CD4-positive, alpha-beta memory T cell (primary cell): ENCODE data around the gene EPB41. TPM values are rescaled to one million over a fixed set of nuclear protein-coding genes. Genes with fewer than 3 reads are reported as not detected.
A peak's percentile ranks its signal among the peaks of the same experiment; 100 is the strongest.

Source experiments
- CTCF ChIA-PET: fragments of 350-600 bp; sonication (Branson Sonifier 250); formaldehyde crosslinking; loops from one replicate; lab custom pipeline; 2021; ENCODE audit warnings: inconsistent platforms; ENCODE audit not compliant: partially characterized antibody; lab: Charles Lee
- POLR2A ChIA-PET: fragments of 350-600 bp; sonication (Branson Sonifier 250); formaldehyde crosslinking; loops from one replicate; lab custom pipeline; 2021; ENCODE audit not compliant: partially characterized antibody; lab: Charles Lee
- DNase-seq, 5 donors: peaks; one replicate each; pipeline versions ENCODE4 v3.0.0 to v3.0.0-alpha.2; 2020 to 2022; ENCODE audit warnings: mixed read lengths in 1 of 5
- H3K27ac ChIP-seq: one replicate; pipeline ENCODE4 v1.7.0; 2013; ENCODE audit warnings: low read depth, low read length
- H3K27me3 ChIP-seq: 2 replicates; pipeline ENCODE4 v1.7.0; 2013; ENCODE audit warnings: mild to moderate bottlenecking, low read length, moderate library complexity; ENCODE audit not compliant: insufficient read depth
- H3K36me3 ChIP-seq: 2 replicates; pipeline ENCODE4 v1.7.0; 2013; ENCODE audit warnings: mild to moderate bottlenecking, low read length, moderate library complexity; ENCODE audit not compliant: insufficient read depth
- H3K4me1 ChIP-seq: 2 replicates; pipeline ENCODE4 v1.7.0; 2013; ENCODE audit warnings: mild to moderate bottlenecking, low read length, moderate library complexity; ENCODE audit not compliant: insufficient read depth
- H3K4me3 ChIP-seq, 2 donors: one replicate each; pipeline ENCODE4 v1.7.0; 2013; ENCODE audit warnings: low read length in 2 of 2, mild to moderate bottlenecking in 1 of 2
- H3K9me3 ChIP-seq, 2 donors: one replicate each; pipeline ENCODE4 v1.7.0; 2013; ENCODE audit warnings: low read length in 2 of 2, control low read depth in 1 of 2; ENCODE audit not compliant: control insufficient read depth in 1 of 2
- H3K27ac Mint-ChIP-seq, 7 donors: one replicate each; pipeline ENCODE4 v1.8.0; 2020 to 2021; ENCODE audit warnings: mixed read lengths in 7 of 7, mild to moderate bottlenecking in 6 of 7, inconsistent platforms in 3 of 7, moderate library complexity in 3 of 7
- H3K27me3 Mint-ChIP-seq, 2 donors: one replicate each; pipeline ENCODE4 v1.8.0; 2020 to 2021; ENCODE audit warnings: mixed read lengths in 2 of 2
- H3K36me3 Mint-ChIP-seq, 2 donors: one replicate each; pipeline ENCODE4 v1.8.0; 2020 to 2021; ENCODE audit warnings: mixed read lengths in 2 of 2, inconsistent platforms in 1 of 2, mild to moderate bottlenecking in 1 of 2
- H3K4me1 Mint-ChIP-seq, 4 donors: one replicate each; pipeline ENCODE4 v1.8.0; 2020 to 2021; ENCODE audit warnings: mixed read lengths in 4 of 4, mild to moderate bottlenecking in 1 of 4
- H3K4me3 Mint-ChIP-seq, 8 donors: one replicate each; pipeline ENCODE4 v1.8.0; 2020 to 2021; ENCODE audit warnings: mixed read lengths in 8 of 8, mild to moderate bottlenecking in 7 of 8, moderate library complexity in 6 of 8, inconsistent platforms in 3 of 8
- H3K9me3 Mint-ChIP-seq, 8 donors: one replicate each; pipeline ENCODE4 v1.8.0; 2020 to 2021; ENCODE audit warnings: mixed read lengths in 8 of 8, mild to moderate bottlenecking in 5 of 8, inconsistent platforms in 3 of 8, moderate library complexity in 1 of 8
- intact Hi-C: fragments of 100-400 bp; cut with micrococcal nuclease; formaldehyde crosslinking; loops from one replicate; pipeline ENCODE4 v1.15.1; 2023
- polyA plus RNA-seq, 2 donors: library from polyadenylated mRNA; unstranded; fragments of 300-500 nt; fragmentation: Illumina TruSeq; gene quantifications; one replicate each; pipeline ENCODE4 v1.2.3, GENCODE V29; 2021
- total RNA-seq, 2 experiments: library from RNA; stranded (reverse); gene quantifications; one replicate each; pipeline ENCODE4 v1.2.3, GENCODE V29; 2021

Gene EPB41
- total and polyA plus RNA-seq, 4 experiments from 2014 or later, result 56.1 to 321 (median 213) TPM

DNA sequence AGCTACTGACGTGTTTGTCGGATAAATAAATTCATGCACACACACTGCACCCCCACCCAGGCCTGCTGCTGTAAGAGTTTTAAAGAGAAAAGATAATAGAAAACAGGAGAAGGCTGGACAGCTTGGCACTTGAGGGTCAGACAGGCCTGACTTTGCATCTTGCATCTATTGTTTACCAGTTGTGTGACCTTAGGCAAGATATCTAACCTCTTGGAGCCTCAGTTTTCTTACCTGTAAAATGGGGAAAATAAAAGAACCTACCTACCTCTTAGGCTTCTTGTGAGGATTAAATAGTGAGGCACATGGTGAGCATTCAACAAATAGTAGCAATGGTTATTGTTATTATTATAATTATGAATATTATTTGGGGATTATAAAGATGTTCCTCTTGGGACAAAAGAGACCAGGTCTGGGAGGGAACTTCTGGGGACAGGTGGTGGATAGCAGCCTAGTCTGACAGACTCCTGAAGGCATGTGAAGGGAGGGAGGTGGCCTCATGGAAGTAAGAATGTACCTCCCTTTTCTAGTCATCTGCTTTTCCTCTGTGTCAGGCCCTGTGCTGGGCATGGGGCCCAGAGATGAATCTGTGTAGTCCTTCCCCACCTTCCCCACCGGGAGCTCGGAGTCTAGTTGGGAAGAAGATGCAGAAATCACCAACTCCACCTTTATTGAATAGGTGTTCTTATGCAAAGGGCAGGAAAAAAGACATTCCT lies 18.3 kb upstream of the EPB41 start:
- Histone ChIP-seq H3K27me3 (no peaks in the 10 kb centered on the region), H3K9me3 (no peaks in the 10 kb centered on the region), H3K27ac (no peak overlapping the region), H3K4me3 (no peak overlapping the region), H3K4me1 (peaks cover 38% of the 10 kb centered on the region), H3K36me3 (no peaks in the 10 kb centered on the region)
- no peak for DNase-seq
- no peak overlapping the region for H3K4me3 Mint-ChIP-seq
- peaks cover 33 to 60% (median 43%) of the 10 kb centered on the region in 4 donors for H3K4me1 Mint-ChIP-seq
- intact Hi-C loops, result no loop called here
- no peaks in the 10 kb centered on the region for H3K27me3 Mint-ChIP-seq
- ChIA-PET POLR2A (interaction anchor here (0.9 kb wide), 1 partner anchor 18 kb away, joined by 5 read pairs; the partner anchor contains the start of gene EPB41), CTCF (interaction anchor here (1.1 kb wide), 1 partner anchor 17 kb away, joined by 3 read pairs; no protein-coding TSS in a partner anchor)
- no peaks in the 10 kb centered on the region for H3K9me3 Mint-ChIP-seq
- H3K27ac Mint-ChIP-seq, result peak overlapping the region in 6 of 7 donors; percentile 29 to 84 (median 44)
- peaks cover 4 to 12% of the 10 kb centered on the region in 2 donors for H3K36me3 Mint-ChIP-seq

DNA sequence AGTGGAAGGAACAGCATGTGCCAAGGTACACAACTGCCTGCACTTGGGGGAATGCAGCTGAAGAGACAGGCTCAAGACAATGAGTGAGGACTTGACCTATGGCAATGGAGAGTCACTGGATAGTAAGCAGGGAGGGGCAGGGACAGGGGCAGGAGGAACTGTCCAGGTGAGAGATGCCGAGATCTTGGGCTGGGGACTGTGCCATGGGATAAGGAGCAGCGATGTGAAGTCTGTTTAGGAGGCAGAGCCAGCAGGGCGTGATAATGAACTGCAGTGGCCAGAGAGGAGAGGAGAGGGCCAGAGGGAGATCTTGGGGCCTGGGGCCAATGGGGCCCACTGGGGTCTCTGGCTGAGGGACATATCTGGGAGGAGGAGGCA lies 17.8 kb upstream of the EPB41 start:
- POLR2A ChIA-PET, result interaction anchor here (0.6 to 2.5 kb wide), 2 partner anchors 9 to 11 kb away, joined by 3 to 8 read pairs; no protein-coding TSS in a partner anchor
- no peak for DNase-seq
- CTCF ChIA-PET, result interaction anchor here (1.1 kb wide), 1 partner anchor 16 kb away, joined by 3 read pairs; no protein-coding TSS in a partner anchor
- intact Hi-C loops, result no loop called here
- Histone ChIP-seq H3K27me3 (no peaks in the 10 kb centered on the region), H3K27ac (no peak overlapping the region), H3K36me3 (no peaks in the 10 kb centered on the region), H3K4me3 (no peak overlapping the region), H3K4me1 (peaks cover 35% of the 10 kb centered on the region), H3K9me3 (no peaks in the 10 kb centered on the region)
- Mint-ChIP-seq H3K27me3 (no peaks in the 10 kb centered on the region), H3K27ac (peak overlapping the region in 6 of 7 donors; percentile 29 to 84 (median 56)), H3K4me3 (no peak overlapping the region), H3K9me3 (no peaks in the 10 kb centered on the region), H3K4me1 (peaks cover 31 to 55% (median 39%) of the 10 kb centered on the region in 4 donors), H3K36me3 (peaks cover 4 to 11% of the 10 kb centered on the region in 2 donors)

DNA sequence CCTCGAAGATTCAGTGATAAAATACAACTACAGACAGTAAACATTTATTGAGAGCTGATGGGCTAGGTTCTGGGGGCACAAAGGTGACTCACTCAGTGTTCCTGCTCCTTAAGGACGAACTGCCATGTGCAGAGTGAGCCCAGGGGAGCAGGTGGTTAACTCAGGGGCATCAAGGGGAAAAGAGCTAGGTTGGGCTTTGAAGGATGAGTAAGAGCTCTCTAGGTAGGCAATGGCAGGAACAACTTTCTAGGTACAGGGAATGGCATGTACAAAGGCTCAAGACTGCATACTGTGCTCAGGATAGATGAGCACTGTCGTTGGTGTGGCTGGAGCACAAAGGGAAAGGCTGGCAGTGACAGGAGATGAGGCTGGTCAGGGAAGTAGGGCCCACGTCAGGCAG lies 16.6 kb upstream of the EPB41 start:
- H3K9me3 ChIP-seq, result no peaks in the 10 kb centered on the region
- ChIA-PET CTCF (interaction anchor here (2.1 kb wide), 1 partner anchor 16 kb away, joined by 6 read pairs; no protein-coding TSS in a partner anchor), POLR2A (interaction anchor here (1.3 to 2.5 kb wide), 2 partner anchors 10 to 17 kb away, joined by 5 to 8 read pairs; partner anchors contain the start of gene EPB41)
- Mint-ChIP-seq H3K27ac (peak overlapping the region; percentile 8 to 89 (median 75)), H3K36me3 (peaks cover 8 to 11% of the 10 kb centered on the region in 2 donors), H3K4me1 (peaks cover 31 to 51% (median 42%) of the 10 kb centered on the region in 4 donors), H3K9me3 (no peaks in the 10 kb centered on the region), H3K4me3 (no peak overlapping the region), H3K27me3 (no peaks in the 10 kb centered on the region)
- H3K4me1 ChIP-seq, result peaks cover 36% of the 10 kb centered on the region
- intact Hi-C loops, result no loop called here
- DNase-seq, result no peak
- H3K27me3 ChIP-seq, result no peaks in the 10 kb centered on the region
- no peaks in the 10 kb centered on the region for H3K36me3 ChIP-seq
- H3K27ac ChIP-seq, result no peak overlapping the region
- H3K4me3 ChIP-seq, result no peak overlapping the region

DNA sequence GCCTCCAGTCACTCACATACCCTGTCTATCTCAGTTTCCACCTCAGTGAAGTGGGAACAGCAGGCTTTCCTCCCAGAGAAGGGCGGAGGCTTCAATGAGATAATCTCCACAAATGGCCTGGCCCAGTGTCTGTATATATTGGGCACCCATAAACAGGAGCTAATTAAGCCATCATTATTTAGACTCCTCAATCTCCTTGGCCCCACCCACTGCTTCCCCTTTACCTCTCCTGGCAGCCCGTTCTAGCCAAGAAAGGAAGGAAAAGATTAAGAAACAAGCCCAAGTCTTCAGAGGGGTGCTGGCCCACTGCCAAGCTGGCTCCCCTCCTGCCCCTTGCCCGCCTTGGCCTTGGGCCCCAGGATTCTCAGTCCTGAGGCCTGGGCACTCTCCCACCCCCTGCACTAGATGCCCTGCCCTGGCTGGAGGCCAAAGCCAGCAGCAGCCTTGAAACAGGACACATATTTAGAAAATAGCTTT lies 15.9 kb upstream of the EPB41 start:
- Histone ChIP-seq H3K27me3 (no peaks in the 10 kb centered on the region), H3K4me1 (peaks cover 34% of the 10 kb centered on the region), H3K4me3 (no peak overlapping the region), H3K27ac (no peak overlapping the region), H3K9me3 (no peaks in the 10 kb centered on the region), H3K36me3 (no peaks in the 10 kb centered on the region)
- intact Hi-C loops, result no loop called here
- H3K4me1 Mint-ChIP-seq, result peaks cover 31 to 47% (median 42%) of the 10 kb centered on the region in 4 donors
- peak overlapping the region; percentile 19 to 89 (median 78) for H3K27ac Mint-ChIP-seq
- DNase-seq, result no peak
- H3K27me3 Mint-ChIP-seq, result no peaks in the 10 kb centered on the region
- peak overlapping the region in 1 of 8 donors; percentile 1 for H3K4me3 Mint-ChIP-seq
- H3K9me3 Mint-ChIP-seq, result peaks cover 0 to 1% (median 0%) of the 10 kb centered on the region in 8 donors
- peaks cover 9 to 11% of the 10 kb centered on the region in 2 donors for H3K36me3 Mint-ChIP-seq
- POLR2A ChIA-PET, result interaction anchor here (1.3 to 2.5 kb wide), 4 partner anchors 11 to 23 kb away, joined by 4 to 8 read pairs (median 4); partner anchors contain the start of gene EPB41
- CTCF ChIA-PET, result interaction anchor here (1.0 to 2.3 kb wide), 3 partner anchors 10 to 33 kb away, joined by 3 to 7 read pairs (median 6); no protein-coding TSS in a partner anchor

DNA sequence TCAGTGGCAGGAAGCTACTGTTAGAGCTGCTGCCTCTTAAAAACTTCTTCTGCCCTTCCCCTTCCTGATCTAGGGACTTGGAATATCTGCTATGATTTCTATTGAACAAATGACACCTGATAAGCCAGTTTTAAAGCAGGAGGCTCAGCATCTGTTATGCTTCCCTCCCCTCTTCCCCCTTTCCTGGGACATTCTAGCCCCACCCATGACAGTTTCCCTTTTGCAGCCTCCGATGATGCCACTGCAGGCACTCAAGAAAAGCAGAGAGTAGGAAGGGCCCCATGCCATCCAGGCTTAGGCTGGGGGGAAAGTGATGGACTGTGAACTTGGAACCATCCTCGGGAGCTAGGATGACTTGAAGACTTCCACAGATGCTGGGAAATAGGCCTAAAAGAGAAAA lies 15.1 kb upstream of the EPB41 start:
- ChIA-PET CTCF (interaction anchor here (0.9 to 5.2 kb wide), 8 partner anchors 9 to 85 kb away, joined by 3 to 22 read pairs (median 6); partner anchors contain the start of gene EPB41), POLR2A (interaction anchor here (1.8 to 2.5 kb wide), 3 partner anchors 12 to 23 kb away, joined by 4 to 8 read pairs (median 4); no protein-coding TSS in a partner anchor)
- H3K27ac ChIP-seq, result no peak overlapping the region
- no peaks in the 10 kb centered on the region for H3K36me3 ChIP-seq
- DNase-seq, result no peak
- Mint-ChIP-seq H3K36me3 (peaks cover 6 to 10% of the 10 kb centered on the region in 2 donors), H3K9me3 (peaks cover 0 to 3% (median 0%) of the 10 kb centered on the region in 8 donors), H3K27ac (peak overlapping the region; percentile 5 to 89 (median 36)), H3K4me1 (peaks cover 31 to 40% (median 38%) of the 10 kb centered on the region in 4 donors), H3K4me3 (peak overlapping the region in 1 of 8 donors; percentile 47), H3K27me3 (no peaks in the 10 kb centered on the region)
- H3K4me1 ChIP-seq, result peaks cover 34% of the 10 kb centered on the region
- intact Hi-C loops, result no loop called here
- H3K9me3 ChIP-seq, result no peaks in the 10 kb centered on the region
- no peak overlapping the region for H3K4me3 ChIP-seq
- no peaks in the 10 kb centered on the region for H3K27me3 ChIP-seq

DNA sequence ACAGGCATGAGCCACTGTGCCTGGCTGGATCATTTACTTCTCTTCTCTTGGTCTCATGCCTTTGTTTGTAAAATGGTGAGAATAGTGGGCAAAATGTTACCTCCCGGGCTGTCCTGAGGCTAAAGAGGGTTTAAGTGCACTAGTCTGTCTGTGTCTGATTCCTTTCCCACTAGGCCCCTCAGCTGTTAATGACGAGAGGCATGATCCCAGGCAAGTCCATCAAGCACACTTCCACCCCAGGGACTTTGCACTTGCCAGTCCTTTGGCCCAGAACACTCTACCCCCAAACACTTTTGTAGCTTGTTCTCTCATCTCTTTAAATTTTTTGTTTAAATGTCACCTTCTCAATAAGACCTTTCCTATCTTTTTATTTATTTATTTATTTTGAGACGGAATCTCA lies 13.8 kb upstream of the EPB41 start:
- H3K9me3 Mint-ChIP-seq, result peaks cover 0 to 3% (median 0%) of the 10 kb centered on the region in 8 donors

More for the DNA sequence above, 13.8 kb upstream of the EPB41 start:
- ChIA-PET CTCF (interaction anchor here (0.8 to 5.2 kb wide), 6 partner anchors 8 to 23 kb away, joined by 3 to 22 read pairs (median 6); partner anchors contain the start of gene EPB41), POLR2A (interaction anchor here (1.9 kb wide), 1 partner anchor 13 kb away, joined by 4 read pairs; no protein-coding TSS in a partner anchor)
- H3K4me3 ChIP-seq, result no peak overlapping the region
- Mint-ChIP-seq H3K36me3 (peaks cover 2 to 12% of the 10 kb centered on the region in 2 donors), H3K4me1 (peaks cover 27 to 40% (median 33%) of the 10 kb centered on the region in 4 donors), H3K4me3 (no peak overlapping the region), H3K27me3 (no peaks in the 10 kb centered on the region), H3K27ac (peak overlapping the region in 1 of 7 donors; percentile 52)
- H3K36me3 ChIP-seq, result no peaks in the 10 kb centered on the region
- intact Hi-C loops, result no loop called here
- no peaks in the 10 kb centered on the region for H3K27me3 ChIP-seq
- no peak for DNase-seq
- H3K27ac ChIP-seq, result no peak overlapping the region
- no peaks in the 10 kb centered on the region for H3K9me3 ChIP-seq
- peaks cover 29% of the 10 kb centered on the region for H3K4me1 ChIP-seq
